Ishikawa (cell line): ENCODE data around the gene WIPF2.

Experiments
- EP300 ChIP-seq: IDR thresholded peaks from 2 replicates; pipeline ENCODE4 v1.6.1; 2012; ENCODE audit warnings: borderline replicate concordance
- RAD21 ChIP-seq: IDR thresholded peaks from 2 replicates; pipeline ENCODE4 v1.6.1; 2012; ENCODE audit warnings: low read depth
- TAF1 ChIP-seq: IDR thresholded peaks from 2 replicates; pipeline ENCODE4 v1.6.1; 2012; ENCODE audit warnings: low read depth, mild to moderate bottlenecking
- TCF12 ChIP-seq: IDR thresholded peaks from 2 replicates; pipeline ENCODE4 v1.6.1; 2012; ENCODE audit warnings: low read depth
- TEAD4 ChIP-seq: IDR thresholded peaks from 2 replicates; pipeline ENCODE4 v1.6.1; 2012
- YY1 ChIP-seq: IDR thresholded peaks from 2 replicates; pipeline ENCODE4 v1.6.1; 2012; ENCODE audit warnings: low read depth
- TF ChIP-seq, protein P1 (sequence below): IDR thresholded peaks from 2 replicates; pipeline ENCODE4 v1.6.1; 2012; ENCODE audit warnings: low read depth, mild to moderate bottlenecking
- TF ChIP-seq, protein P2 (sequence below): IDR thresholded peaks from 2 replicates; pipeline ENCODE4 v1.6.1; 2012
- TF ChIP-seq, protein P3 (sequence below): IDR thresholded peaks from 2 replicates; pipeline ENCODE4 v1.6.1; 2012

GRCh38 chr17:40316571-40317344 lies 97.7 kb downstream of the WIPF2 start:
- TF ChIP-seq, protein P1, sequence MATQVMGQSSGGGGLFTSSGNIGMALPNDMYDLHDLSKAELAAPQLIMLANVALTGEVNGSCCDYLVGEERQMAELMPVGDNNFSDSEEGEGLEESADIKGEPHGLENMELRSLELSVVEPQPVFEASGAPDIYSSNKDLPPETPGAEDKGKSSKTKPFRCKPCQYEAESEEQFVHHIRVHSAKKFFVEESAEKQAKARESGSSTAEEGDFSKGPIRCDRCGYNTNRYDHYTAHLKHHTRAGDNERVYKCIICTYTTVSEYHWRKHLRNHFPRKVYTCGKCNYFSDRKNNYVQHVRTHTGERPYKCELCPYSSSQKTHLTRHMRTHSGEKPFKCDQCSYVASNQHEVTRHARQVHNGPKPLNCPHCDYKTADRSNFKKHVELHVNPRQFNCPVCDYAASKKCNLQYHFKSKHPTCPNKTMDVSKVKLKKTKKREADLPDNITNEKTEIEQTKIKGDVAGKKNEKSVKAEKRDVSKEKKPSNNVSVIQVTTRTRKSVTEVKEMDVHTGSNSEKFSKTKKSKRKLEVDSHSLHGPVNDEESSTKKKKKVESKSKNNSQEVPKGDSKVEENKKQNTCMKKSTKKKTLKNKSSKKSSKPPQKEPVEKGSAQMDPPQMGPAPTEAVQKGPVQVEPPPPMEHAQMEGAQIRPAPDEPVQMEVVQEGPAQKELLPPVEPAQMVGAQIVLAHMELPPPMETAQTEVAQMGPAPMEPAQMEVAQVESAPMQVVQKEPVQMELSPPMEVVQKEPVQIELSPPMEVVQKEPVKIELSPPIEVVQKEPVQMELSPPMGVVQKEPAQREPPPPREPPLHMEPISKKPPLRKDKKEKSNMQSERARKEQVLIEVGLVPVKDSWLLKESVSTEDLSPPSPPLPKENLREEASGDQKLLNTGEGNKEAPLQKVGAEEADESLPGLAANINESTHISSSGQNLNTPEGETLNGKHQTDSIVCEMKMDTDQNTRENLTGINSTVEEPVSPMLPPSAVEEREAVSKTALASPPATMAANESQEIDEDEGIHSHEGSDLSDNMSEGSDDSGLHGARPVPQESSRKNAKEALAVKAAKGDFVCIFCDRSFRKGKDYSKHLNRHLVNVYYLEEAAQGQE, result no peak
- TF ChIP-seq YY1 (peak; percentile 73), TAF1 (no peak), TCF12 (peak; percentile 89), EP300 (peak; percentile 74; the same call in 1 of the 2 replicates), RAD21 (no peak), TEAD4 (peak; percentile 94)
- TF ChIP-seq, protein P2, sequence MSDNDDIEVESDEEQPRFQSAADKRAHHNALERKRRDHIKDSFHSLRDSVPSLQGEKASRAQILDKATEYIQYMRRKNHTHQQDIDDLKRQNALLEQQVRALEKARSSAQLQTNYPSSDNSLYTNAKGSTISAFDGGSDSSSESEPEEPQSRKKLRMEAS, result peak; percentile 45; the same call in 1 of the 2 replicates
- TF ChIP-seq, protein P3, sequence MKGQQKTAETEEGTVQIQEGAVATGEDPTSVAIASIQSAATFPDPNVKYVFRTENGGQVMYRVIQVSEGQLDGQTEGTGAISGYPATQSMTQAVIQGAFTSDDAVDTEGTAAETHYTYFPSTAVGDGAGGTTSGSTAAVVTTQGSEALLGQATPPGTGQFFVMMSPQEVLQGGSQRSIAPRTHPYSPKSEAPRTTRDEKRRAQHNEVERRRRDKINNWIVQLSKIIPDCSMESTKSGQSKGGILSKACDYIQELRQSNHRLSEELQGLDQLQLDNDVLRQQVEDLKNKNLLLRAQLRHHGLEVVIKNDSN, result no peak
